NCI-H1417 (cell line): ENCODE measurements around the gene ZNF554.
"Not testable (repeated sequence)": the region's sequence is repeated elsewhere in the genome, so short reads cannot be mapped to it uniquely, and the experiment has no call there.

ENCODE experiments used
- DNase-seq, 3 experiments: peaks; one replicate each; lab custom pipeline; 2025; lab: John Stamatoyannopoulos, UW

Gene ZNF554

DNA sequence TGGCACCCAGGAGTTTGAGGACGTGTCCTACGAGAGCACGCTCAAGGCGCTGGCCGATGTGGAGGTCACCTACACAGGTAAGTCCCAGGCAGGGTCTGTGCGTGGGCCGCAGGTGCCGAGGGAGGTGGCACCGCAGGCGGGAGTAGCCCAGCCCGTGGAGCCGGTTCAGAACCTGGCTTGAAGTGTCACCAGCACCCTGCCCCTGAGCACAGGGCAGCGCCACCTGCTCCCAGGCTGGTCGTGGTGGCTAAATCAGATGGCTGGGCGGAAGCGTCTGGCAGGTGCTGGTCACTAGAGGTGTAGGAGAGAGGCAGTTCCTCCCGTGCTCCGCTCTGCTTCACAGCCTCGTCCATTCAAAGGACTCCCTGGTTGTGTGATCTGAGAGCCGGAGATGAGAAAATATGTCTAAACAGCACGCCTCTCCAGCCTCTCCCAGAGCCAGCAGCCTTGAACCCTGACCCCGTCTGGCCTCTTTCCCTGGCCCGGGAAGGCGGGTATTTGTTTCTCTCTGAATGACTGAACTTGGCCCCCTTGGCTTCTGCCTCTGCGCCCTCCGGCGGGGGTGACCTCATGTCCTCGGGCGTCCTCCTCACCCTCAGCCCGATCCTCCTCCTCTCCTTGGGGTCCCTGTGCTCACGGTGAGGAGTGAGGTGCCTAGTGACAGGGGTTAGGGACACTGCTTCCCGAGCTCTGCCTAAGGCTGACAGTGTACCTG is 29.0 kb upstream of the ZNF554 start:
- no peak for DNase-seq

DNA sequence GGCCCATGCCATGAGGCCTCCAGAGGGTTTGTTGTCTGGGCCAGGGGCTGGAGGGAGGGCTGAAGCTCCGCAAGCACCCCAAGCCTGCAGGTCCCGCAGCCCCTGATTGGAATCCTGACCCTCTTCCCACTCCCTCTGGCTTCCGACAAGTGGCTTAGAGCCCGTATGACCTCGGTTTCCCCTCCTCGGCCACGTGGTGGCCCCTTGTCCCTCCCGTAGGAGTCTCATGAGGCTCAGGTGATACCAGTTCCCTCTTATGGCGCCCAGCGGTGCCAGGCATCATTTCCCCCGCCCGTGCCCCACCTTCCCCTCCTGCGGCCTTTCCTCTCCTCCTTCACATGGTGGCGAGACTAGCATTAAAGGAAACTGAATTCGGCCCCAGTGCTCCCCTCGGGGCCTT is 28.2 kb upstream of the ZNF554 start:
- DNase-seq = no peak

DNA sequence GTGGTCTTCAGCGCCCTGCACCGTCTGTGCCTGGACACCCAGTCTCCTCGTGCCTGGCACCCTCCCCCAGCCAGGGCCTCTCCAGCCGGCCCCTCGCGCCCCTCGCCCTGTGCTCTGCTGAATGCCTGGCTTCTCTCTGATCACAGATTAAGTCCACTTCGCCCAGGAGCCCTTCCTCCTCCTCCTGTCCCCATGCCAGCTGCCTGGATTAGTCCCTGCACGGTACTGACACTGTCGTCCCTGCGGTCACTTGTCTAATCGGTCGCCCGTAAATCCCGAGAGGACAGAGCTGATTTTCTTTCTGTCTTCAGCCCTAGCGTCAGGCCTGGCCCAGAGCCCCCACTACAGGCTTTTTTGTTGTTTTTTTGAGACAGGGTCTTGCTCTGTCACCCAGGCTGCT is 27.8 kb upstream of the ZNF554 start:
- no peak for DNase-seq

DNA sequence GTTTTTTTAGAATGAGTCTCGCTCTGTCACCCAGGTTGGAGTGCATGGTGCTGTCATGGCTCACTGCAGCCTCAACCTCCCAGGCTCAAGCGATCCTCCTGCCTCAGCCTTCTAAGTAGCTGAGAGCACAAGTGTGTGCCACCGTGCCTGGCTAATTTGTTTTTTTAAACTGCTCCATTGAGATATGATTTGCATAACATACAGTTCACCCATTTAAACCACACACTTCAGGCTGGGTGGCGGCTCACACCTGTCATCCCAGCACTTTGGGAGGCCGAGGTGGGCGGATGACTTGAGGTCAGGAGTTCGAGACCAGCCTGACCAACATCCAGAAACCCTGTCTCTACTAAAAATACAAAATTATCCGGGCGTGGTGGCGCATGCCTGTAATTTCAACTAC is 27.0 kb upstream of the ZNF554 start:
- DNase-seq = not testable (repeated sequence)

DNA sequence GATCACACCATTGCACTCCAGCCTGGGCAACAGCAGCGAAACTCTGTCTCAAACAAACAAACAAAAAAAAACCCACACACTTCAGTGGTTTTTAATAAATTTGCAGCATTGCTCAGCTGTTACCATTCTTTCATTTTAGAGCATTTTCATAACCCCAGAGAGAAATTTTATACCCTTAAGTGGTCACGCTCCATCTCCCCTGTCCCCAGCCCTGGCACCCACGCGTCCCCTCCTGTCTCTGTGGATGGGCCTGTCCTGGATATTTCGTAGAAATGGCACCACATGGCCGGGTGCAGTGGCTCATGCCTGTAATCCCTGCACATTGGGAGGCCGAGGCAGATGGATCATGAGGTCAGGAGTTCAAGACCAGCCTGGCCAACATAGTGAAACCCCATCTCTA is 26.5 kb upstream of the ZNF554 start:
- no peak for DNase-seq

DNA sequence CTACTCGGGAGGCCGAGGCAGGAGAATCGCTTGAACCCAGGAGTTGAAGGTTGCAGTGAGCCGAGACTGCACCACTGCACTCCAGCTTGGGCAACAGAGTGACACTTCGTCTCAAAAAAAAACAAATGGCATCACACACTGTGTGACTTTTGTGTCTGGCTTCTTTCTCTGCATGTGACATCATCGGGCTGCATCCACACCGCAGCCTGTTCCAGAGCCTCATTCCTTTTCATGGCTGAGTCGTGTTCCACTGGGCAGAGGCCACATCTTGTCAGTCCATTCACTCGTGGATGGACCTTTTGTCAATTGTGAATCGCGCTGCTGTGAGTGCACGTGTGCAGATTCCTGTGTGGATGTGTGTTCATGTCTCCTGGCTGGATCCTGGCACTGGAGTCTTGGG is 26.1 kb upstream of the ZNF554 start:
- no peak for DNase-seq

DNA sequence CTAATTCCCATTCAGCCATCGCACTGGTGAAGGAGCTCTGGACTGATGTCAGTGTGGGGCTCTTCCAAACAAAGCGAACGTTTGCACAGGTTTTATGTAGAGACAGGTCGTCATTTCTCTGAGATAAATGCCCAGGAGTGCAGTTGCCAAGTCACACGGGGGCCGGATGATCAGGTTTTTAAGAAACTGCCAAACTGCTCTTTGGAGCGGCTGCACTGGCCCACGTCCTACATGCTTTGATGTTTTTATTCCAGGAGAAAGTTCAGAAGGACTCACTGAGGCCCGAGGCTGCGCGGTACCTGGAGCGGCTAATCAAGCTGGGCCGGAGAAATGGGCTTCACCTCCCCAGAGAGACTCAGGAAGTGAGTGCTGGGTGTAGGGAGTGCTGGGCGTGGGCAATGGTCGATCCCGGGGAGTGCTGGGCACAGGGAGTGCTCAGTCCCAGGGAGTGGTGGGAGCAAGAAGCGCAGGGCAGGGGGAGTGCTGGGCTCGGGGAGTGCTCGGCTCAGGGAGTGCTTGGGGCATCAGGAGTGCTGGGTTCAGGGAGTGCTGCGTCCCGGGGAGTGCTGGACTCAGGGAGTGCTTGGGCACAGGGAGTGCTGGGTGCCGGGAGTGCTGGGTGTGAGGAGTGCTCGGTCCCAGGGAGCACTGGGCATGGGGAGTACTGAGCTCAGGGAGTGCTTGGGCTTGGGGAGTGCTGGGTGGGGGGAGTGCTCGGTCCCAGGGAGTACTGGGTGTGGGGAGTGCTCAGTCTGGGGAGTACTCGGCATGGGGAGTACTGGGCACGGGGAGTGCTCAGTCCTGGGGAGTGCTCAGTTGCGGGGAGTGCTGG is 23.6 kb upstream of the ZNF554 start:
- DNase-seq = no peak

DNA sequence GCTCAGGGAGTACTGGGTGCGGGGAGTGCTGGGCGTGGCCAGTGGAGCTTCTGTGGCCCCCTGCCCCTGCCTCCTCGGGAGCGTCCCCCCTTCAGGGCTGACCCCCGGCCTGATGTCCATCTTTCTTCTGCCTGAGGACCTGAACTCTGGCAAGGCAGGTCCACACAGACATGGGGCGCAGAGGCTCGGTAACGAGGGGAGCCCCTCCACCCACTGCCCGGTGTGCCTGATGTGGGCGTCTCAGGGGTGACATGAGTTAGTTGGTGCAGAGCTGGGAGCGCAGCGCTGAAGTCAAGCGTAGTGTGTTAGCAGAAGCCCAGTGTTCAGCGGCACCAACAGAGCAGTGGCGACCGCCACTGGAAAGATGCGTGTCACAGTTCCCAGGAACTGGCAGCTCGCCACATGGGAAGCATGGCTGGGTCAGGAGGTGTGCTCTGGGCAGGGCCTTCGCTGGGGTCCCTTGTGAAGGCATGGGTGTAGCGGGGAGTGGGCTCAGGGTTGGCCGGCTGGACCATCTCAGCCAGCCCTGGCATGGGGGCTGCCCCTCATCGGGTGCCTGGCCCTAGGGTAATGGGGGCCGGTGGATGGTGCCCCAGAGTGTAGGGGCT is 22.9 kb upstream of the ZNF554 start:
- no peak for DNase-seq

DNA sequence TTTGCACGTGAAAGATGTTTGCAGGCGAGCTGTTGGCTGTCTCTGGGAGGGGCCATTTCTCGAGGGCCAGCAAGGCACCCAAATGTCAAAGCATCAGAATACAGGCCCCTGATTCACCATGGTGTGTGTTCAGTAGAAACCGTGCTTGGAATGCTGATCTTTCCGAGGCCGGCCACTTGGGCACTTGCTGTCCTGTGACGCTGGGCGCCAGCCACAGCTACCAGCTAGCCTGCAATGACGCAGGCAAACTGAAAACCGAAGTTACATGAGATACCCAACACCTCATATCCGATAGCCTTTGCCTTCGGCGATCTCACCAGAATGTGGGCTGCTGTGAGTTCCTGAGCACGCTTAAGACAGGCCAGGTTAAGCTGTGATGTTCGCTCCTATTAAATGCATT is 22.4 kb upstream of the ZNF554 start:
- DNase-seq = no peak

DNA sequence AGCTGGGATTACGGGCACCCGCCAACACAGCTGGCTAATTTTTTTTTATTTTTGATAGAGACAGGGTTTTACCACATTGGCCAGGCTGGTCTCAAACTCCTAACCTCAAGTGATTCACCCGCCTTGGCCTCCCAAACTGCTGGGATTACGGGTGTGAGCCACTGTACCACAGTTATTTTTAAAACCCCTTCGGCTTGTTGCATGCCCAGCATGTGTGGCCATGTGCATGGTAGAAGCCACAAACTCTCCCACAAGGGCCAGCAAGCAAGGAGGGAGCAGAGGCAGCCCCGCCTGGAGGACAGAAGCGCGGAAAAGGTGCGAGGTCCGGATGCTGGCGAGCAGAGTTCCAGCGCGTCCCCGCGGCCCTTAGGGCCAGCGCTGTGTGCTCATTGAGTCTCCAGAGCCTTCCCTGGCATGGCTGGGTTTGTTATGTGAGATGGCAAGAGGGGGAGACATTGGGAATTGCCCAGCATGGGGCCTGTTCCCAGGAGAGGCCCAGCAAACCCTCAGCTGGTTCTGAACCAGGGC is 21.4 kb upstream of the ZNF554 start:
- DNase-seq = no peak

DNA sequence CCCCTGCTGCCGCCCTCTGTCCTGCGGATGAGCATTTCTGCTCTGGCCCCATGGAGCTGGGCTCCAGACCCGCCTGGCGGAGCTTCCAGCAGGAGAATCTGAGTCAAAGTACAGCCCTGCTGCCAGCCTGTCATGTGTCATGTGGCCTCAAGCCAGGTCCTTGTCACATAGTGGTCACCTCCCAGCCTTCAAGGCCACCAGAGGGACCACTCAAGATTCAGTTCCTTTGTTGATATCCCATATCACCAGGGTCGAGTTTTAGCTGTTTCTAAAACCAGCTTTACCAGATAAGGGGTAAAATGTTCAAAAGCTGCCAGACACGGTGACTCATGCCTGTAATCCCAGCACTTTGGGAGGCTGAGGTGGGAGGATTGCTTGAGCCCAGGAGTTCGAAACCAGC is 20.9 kb upstream of the ZNF554 start:
- DNase-seq = no peak

DNA sequence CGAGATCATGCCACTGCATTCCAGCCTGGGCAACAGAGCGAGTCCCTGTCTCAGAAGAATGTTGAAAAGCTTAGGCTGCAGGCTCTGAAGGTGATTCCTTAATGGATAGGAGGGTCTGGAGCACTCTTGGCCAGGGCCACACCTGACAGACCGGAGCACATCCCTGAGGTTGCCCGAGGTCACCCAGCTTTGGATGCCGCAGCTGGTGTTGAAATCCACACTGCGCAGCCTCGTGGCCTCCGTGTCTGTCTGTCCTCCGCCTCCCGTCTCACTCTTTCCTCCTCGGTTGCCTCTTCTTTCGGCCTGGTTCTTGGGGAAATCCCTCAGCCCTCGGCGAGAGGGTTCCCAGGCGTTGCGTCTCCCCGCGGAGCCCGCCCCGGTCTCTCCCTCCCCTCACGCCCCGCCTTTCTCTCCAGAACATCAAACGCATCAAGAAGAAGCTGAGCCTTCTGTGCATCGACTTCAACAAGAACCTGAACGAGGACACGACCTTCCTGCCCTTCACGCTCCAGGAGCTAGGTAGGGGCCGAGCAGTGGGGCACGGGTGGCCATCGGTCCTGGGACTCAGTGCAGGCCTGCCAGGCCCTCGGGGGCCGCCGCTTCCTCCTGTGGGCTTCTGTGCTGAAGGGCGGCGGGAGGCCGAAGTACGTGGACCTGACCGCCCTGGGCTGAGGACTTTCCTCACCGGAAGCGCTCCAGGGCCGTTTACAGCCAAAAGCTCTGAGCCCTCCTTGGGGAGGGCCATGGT is 20.2 kb upstream of the ZNF554 start:
- DNase-seq = no peak

DNA sequence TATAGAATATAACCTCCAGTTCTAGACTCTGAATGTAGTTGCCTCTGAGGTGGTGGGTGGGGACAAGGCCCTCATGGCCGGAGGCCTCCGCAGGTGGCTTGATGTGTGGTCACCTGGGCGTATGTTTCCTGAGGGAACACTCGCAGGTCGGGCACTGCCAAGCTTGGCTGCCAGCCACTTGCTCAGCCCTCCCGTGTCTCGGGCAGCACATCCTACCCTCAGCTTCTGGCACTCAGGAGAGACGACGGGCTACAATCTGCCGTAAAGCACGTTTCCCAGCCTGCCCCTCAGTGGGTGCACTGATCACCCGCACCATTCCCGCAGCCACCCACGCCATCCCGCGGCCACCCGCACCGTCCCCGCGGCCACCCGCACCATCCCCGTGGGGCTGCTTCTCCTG is 19.2 kb upstream of the ZNF554 start:
- no peak for DNase-seq

DNA sequence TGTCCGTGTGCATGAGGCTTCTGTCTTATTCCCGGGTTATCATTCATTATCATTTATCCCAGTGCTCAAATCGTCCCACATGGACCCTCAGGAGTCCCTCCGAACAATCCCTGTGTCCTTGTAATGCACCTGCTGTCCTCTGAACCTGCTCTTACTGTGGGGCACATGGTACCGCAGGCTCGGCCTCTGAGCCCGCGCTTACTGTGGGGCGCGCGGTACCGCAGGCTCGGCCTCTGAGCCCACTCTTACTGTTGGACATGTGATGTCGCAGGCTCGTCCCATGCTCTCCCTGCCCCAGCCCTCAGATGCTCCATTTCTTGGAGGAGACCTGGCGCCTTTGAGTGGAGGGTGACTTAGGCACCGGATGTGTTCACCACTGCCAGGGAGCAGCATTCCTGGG is 16.8 kb upstream of the ZNF554 start:
- DNase-seq = no peak

DNA sequence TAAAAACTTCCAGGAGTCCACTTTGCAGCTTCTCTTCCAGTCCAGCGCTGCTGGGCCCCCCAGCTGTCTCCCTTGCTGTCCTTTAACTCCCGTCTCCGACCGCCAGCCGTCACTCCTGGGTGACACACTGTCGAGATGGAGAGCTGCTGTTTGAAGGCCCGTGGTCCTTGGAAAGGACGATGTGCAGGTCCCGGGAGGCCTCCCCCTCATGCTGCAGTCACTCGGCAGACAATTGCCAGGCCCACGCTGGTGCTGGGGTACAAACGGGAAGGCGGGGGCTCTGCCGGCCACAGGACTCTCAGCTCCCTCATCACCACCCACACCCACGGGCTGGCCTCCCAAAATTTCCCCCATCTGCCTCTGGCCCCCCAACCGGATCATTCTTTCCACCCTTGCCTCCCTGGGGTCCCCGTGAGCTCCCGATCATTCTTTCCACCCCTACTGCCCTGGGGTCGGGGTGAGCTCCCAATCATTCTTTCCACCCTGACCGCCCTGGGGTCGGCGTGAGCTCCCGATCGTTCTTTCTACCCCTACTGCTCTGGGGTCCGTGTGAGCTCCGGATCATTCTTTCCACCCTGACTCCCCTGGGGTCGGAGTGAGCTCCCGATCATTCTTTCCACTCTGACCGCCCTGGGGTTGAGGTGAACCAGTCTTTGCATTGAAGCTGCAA is 16.0 kb upstream of the ZNF554 start:
- DNase-seq = no peak

DNA sequence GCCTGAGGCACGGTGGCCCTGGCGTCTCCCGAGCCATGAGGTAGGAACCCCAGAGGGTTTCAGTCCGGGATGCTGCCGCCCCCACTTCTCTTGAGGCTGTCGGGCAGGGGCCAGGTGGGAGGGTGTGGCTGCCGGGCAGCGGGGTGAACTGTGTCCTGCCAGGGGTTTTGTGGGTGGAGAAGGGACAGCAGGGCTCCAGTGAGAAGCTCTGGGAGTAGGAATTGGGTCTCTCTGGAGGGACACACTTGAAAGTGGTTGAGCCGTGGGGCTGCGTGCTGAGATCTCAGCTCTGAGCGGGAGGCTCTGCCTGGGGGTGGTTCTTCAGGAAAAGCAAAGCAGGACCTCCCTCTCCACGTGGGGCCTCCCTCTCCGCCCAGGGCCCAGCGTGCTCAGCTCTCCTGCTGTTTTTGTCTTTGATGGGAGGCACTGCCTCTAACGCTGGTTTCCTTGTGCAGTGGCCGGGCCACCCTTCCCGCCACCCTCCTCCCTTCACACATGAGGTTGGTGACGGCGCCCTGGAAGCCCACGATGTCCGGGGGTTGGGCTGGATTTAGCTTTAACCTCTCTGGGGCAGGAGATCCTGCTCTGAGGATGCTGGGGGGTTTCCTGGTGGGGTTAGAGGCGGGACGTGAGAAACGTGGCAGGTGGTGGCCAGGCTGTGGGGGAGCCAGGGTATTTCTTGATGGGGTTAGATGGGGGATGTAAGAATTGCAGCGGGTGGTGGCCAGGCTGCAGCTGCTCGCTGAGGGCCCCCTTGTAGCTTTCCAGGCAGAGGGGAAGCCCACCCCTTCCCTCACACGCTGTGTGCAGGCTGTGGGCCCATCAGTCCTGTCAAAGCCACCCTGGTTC is 15.3 kb upstream of the ZNF554 start:
- DNase-seq = no peak

DNA sequence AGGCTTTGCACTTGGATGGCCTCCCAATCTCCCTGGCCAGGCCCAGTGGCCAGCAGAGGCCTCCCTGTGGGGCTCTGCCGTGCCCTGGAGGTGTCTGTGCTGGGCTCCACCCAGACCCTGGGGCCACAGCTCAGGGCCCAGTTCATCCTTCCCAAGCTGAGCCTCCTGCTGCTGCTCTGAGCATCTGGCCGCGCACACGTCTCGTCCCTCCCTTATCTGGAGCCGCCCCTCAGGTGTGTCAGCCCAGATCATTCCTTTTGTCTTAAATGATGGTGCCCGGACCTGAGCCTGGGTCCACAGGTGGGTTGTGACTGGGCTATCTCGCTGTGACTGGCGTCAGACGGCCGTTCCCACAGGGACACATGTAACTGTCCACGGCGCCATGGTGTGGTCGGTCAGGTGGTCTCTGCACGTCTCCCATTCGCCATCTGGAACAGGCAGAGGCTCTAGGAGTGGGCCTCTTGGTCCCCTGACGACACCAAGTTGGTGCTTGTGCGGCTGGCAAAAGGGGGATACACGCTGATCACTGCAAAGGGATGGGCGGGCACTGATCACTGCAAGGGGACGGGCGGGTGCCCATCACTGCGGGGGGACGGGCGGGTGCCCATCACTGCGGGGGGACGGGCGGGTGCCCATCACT is 14.3 kb upstream of the ZNF554 start:
- DNase-seq = no peak

DNA sequence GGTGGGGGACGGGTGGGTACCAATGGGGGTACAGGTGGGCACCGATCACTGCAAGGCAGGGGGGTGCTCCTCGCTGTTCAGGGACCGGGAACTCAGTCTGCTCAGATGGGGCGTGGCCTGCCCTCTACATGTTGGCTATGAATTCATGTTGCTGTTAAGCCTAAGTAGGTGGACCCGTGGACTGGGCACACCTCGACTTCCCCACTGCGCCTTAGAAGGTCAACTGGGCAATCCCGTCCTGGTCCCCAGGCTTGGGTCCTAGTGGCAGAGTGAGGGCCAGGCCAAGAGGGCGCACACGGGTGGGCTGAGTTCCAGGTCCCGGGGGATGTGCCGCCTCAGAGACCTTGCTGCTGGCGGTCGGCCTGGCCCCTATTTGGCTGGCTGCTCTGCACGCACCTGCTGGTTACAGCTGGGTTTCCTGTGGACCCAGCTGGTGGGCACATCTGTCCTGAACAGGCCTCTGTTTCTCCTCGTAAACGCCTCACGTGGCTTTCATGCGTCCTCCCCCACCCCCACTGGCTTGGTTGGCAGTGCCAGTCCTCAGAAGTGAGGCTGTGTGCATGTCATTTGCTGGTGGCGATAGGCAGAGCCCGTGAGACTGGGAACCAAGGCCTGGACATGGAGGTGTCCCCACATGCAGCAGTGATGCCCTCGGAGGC is 13.5 kb upstream of the ZNF554 start:
- no peak for DNase-seq

DNA sequence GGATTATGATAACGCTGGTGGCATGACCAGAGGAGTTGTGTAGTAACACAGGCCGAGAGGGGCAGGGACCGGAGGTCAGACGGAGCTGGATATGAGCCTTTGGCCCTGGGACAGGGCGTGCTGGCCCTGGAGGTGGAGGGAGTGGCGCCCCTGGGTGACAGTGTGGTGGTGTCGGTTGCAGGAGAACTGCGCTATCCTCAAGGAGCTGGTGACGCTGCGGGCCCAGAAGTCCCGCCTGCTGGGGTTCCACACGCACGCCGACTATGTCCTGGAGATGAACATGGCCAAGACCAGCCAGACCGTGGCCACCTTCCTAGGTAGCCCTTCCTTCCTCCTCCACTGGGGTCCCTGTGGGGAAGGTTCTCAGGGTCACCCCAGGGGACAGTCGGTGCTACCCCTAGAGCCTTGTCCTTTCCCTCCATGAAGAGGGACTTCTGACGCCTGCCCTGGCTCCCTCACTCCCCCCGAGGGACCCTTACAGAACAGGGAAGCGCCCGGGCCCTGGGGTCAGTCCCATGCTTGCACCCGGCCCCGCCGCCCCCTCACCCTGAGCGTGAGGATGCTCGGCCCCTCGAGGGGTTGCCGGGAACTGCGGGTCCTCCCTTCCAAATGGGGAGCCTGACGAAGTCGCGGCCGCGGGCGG is 12.8 kb upstream of the ZNF554 start:
- DNase-seq = no peak
